HepG2 (cell line): Measurements from ENCODE around the gene ZACN. TPM values are rescaled to one million over a fixed set of nuclear protein-coding genes. Genes with fewer than 3 reads are reported as not detected.

Experiments
- EEA1 ChIP-seq: sonication (generic); formaldehyde crosslinking; IDR thresholded peaks from 2 replicates; pipeline ENCODE4 v1.5.1; 2020; ENCODE audit warnings: mild to moderate bottlenecking, missing genetic modification reagents, borderline replicate concordance
- ETV5 ChIP-seq: IDR thresholded peaks from 2 replicates; pipeline ENCODE4 v1.6.1; 2018; ENCODE audit warnings: missing biosample characterization, missing genetic modification reagents, inconsistent platforms, borderline replicate concordance
- FLYWCH1 ChIP-seq: sonication (generic); formaldehyde crosslinking; IDR thresholded peaks from 2 replicates; pipeline ENCODE4 v1.8.1; 2023; ENCODE audit warnings: mild to moderate bottlenecking, missing genetic modification reagents
- IRF2 ChIP-seq: IDR thresholded peaks from 2 replicates; pipeline ENCODE4 v1.6.1; 2018; ENCODE audit warnings: missing genetic modification reagents, missing compliant biosample characterization
- NFIC ChIP-seq: IDR thresholded peaks from 2 replicates; pipeline ENCODE4 v1.6.1; 2012; ENCODE audit warnings: mild to moderate bottlenecking, low read length, inconsistent platforms
- NR1H2 ChIP-seq: sonication (generic); formaldehyde crosslinking; IDR thresholded peaks from 2 replicates; pipeline ENCODE4 v1.8.1; 2022; ENCODE audit warnings: low read depth, missing genetic modification reagents, borderline replicate concordance
- PBX3 ChIP-seq: sonication (generic); formaldehyde crosslinking; IDR thresholded peaks from 2 replicates; pipeline ENCODE4 v1.8.1; 2023; ENCODE audit warnings: missing genetic modification reagents, inconsistent platforms, borderline replicate concordance
- SRSF4 ChIP-seq: fragments of 200-400 bp; formaldehyde crosslinking; IDR thresholded peaks from one replicate; pipeline ENCODE4 v1.6.1; 2018; ENCODE audit warnings: mild to moderate bottlenecking, low read depth, low read length, moderate library complexity; ENCODE audit not compliant: poor library complexity, severe bottlenecking
- SRSF9 ChIP-seq: fragments of 200-400 bp; formaldehyde crosslinking; IDR thresholded peaks from 2 replicates; pipeline ENCODE4 v1.6.1; 2018; ENCODE audit warnings: borderline replicate concordance, mild to moderate bottlenecking, low read depth, low read length; ENCODE audit not compliant: insufficient read depth, poor library complexity, severe bottlenecking
- TOPORS ChIP-seq: sonication (generic); formaldehyde crosslinking; IDR thresholded peaks from 2 replicates; pipeline ENCODE4 v1.8.0; 2023; ENCODE audit warnings: mild to moderate bottlenecking, missing genetic modification reagents
- ZBTB3 ChIP-seq: sonication (generic); formaldehyde crosslinking; IDR thresholded peaks from 2 replicates; pipeline ENCODE4 v1.4.0; 2020; ENCODE audit warnings: low read depth, mild to moderate bottlenecking, moderate library complexity, missing genetic modification reagents, borderline replicate concordance
- ZBTB8A ChIP-seq: sonication (generic); formaldehyde crosslinking; IDR thresholded peaks from 2 replicates; pipeline ENCODE4 v1.4.0; 2020; ENCODE audit warnings: mild to moderate bottlenecking, low read depth, missing genetic modification reagents, borderline replicate concordance
- ZFP62 ChIP-seq: sonication (generic); formaldehyde crosslinking; IDR thresholded peaks from 2 replicates; pipeline ENCODE4 v1.4.0; 2020; ENCODE audit warnings: missing genetic modification reagents
- ZFX ChIP-seq: sonication (generic); formaldehyde crosslinking; IDR thresholded peaks from 2 replicates; pipeline ENCODE4 v1.4.0; 2020; ENCODE audit warnings: mild to moderate bottlenecking, low read depth, missing genetic modification reagents, moderate library complexity
- ZNF333 ChIP-seq: sonication (generic); formaldehyde crosslinking; IDR thresholded peaks from 2 replicates; pipeline ENCODE4 v1.4.0; 2020; ENCODE audit warnings: mild to moderate bottlenecking, missing genetic modification reagents, borderline replicate concordance
- ZNF382 ChIP-seq: sonication (generic); formaldehyde crosslinking; IDR thresholded peaks from 2 replicates; pipeline ENCODE4 v1.5.0; 2020; ENCODE audit warnings: missing genetic modification reagents, mild to moderate bottlenecking, borderline replicate concordance
- ZNF775 ChIP-seq: sonication (generic); formaldehyde crosslinking; IDR thresholded peaks from 2 replicates; pipeline ENCODE4 v1.4.0; 2020; ENCODE audit warnings: missing genetic modification reagents, mild to moderate bottlenecking, moderate library complexity, borderline replicate concordance
- polyA plus RNA-seq, 8 experiments: library from polyadenylated mRNA; depleted of rRNA in 3 of 8; stranded (reverse) in 7 of 8; unstranded in 1 of 8; fragments of >200 nt; fragmentation: Illumina TruSeq in 4 of 8; extraction: Trizol in 4 of 8; gene quantifications; 2 replicates each; pipeline versions ENCODE4 v1.2.1 to v1.2.3, GENCODE V29; 2011 to 2016; ENCODE audit warnings: low read depth in 4 of 8, missing spikeins in 1 of 8, mixed read lengths in 1 of 8; ENCODE audit not compliant: insufficient read depth in 1 of 8
- total RNA-seq, 5 experiments: library from RNA; depleted of rRNA; stranded (reverse); fragments of >200 nt; fragmentation: Illumina TruSeq; extraction: Trizol; gene quantifications; 2 replicates each; pipeline ENCODE4 v1.2.3, GENCODE V29; 2016; ENCODE audit warnings: low read depth in 1 of 5
- TF ChIP-seq, protein P1 (sequence below): sonication (generic); formaldehyde crosslinking; IDR thresholded peaks from 2 replicates; pipeline ENCODE4 v1.5.0; 2020; ENCODE audit warnings: mild to moderate bottlenecking, missing genetic modification reagents, borderline replicate concordance
- TF ChIP-seq, protein P2 (sequence below): IDR thresholded peaks from 2 replicates; pipeline ENCODE4 v1.6.1; 2016; ENCODE audit warnings: low read depth, borderline replicate concordance
- TF ChIP-seq, protein P3 (sequence below): sonication (generic); formaldehyde crosslinking; IDR thresholded peaks from 2 replicates; pipeline ENCODE4 v1.4.0; 2020; ENCODE audit warnings: low read depth, mild to moderate bottlenecking, missing genetic modification reagents
- TF ChIP-seq, protein P4 (sequence below): sonication (generic); formaldehyde crosslinking; IDR thresholded peaks from 2 replicates; pipeline ENCODE4 v1.5.0; 2020; ENCODE audit warnings: mild to moderate bottlenecking, missing genetic modification reagents, borderline replicate concordance

Gene ZACN
- total and polyA plus RNA-seq, 2 of the 13 experiments (the other 11 are each of a cell fraction or from before 2014, with no cell fraction given): 0.11 to 0.15 TPM

GRCh38 chr17:76104896-76105231, 25.9 kb downstream of the ZACN start (continued):
- TF ChIP-seq PBX3 (no peak), ZNF775 (CRISPR knock-in tag) (no peak), NR1H2 (no peak), FLYWCH1 (CRISPR knock-in tag) (no peak), SRSF4 (no peak), ZNF333 (CRISPR knock-in tag) (no peak), ZNF382 (CRISPR knock-in tag) (no peak), EEA1 (CRISPR knock-in tag) (no peak), IRF2 (CRISPR knock-in tag) (peak; percentile 30; the same call in 1 of the 2 replicates), ZBTB8A (CRISPR knock-in tag) (no peak), SRSF9 (no peak), ZFX (CRISPR knock-in tag) (no peak), ZBTB3 (CRISPR knock-in tag) (no peak), ZFP62 (no peak), TOPORS (CRISPR knock-in tag) (no peak), ETV5 (peak; percentile 62), NFIC (no peak)
- TF ChIP-seq, protein P1, sequence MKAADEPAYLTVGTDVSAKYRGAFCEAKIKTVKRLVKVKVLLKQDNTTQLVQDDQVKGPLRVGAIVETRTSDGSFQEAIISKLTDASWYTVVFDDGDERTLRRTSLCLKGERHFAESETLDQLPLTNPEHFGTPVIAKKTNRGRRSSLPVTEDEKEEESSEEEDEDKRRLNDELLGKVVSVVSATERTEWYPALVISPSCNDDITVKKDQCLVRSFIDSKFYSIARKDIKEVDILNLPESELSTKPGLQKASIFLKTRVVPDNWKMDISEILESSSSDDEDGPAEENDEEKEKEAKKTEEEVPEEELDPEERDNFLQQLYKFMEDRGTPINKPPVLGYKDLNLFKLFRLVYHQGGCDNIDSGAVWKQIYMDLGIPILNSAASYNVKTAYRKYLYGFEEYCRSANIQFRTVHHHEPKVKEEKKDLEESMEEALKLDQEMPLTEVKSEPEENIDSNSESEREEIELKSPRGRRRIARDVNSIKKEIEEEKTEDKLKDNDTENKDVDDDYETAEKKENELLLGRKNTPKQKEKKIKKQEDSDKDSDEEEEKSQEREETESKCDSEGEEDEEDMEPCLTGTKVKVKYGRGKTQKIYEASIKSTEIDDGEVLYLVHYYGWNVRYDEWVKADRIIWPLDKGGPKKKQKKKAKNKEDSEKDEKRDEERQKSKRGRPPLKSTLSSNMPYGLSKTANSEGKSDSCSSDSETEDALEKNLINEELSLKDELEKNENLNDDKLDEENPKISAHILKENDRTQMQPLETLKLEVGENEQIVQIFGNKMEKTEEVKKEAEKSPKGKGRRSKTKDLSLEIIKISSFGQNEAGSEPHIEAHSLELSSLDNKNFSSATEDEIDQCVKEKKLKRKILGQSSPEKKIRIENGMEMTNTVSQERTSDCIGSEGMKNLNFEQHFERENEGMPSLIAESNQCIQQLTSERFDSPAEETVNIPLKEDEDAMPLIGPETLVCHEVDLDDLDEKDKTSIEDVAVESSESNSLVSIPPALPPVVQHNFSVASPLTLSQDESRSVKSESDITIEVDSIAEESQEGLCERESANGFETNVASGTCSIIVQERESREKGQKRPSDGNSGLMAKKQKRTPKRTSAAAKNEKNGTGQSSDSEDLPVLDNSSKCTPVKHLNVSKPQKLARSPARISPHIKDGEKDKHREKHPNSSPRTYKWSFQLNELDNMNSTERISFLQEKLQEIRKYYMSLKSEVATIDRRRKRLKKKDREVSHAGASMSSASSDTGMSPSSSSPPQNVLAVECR (CRISPR knock-in tag): no peak
- TF ChIP-seq, protein P2, sequence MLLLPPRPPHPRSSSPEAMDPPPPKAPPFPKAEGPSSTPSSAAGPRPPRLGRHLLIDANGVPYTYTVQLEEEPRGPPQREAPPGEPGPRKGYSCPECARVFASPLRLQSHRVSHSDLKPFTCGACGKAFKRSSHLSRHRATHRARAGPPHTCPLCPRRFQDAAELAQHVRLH (CRISPR knock-in tag): no peak
- TF ChIP-seq, protein P3, sequence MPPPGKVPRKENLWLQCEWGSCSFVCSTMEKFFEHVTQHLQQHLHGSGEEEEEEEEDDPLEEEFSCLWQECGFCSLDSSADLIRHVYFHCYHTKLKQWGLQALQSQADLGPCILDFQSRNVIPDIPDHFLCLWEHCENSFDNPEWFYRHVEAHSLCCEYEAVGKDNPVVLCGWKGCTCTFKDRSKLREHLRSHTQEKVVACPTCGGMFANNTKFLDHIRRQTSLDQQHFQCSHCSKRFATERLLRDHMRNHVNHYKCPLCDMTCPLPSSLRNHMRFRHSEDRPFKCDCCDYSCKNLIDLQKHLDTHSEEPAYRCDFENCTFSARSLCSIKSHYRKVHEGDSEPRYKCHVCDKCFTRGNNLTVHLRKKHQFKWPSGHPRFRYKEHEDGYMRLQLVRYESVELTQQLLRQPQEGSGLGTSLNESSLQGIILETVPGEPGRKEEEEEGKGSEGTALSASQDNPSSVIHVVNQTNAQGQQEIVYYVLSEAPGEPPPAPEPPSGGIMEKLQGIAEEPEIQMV: no peak
- TF ChIP-seq, protein P4, sequence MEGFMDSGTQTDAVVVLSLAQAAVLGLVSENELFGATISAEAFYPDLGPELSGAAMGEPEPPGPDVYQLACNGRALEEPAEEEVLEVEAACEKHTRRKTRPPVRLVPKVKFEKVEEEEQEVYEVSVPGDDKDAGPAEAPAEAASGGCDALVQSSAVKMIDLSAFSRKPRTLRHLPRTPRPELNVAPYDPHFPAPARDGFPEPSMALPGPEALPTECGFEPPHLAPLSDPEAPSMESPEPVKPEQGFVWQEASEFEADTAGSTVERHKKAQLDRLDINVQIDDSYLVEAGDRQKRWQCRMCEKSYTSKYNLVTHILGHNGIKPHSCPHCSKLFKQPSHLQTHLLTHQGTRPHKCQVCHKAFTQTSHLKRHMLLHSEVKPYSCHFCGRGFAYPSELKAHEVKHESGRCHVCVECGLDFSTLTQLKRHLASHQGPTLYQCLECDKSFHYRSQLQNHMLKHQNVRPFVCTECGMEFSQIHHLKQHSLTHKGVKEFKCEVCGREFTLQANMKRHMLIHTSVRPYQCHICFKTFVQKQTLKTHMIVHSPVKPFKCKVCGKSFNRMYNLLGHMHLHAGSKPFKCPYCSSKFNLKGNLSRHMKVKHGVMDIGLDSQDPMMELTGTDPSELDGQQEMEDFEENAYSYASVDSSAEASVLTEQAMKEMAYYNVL (CRISPR knock-in tag): no peak
